ENCODE data around the gene FBXO34. TPM values are rescaled to one million over a fixed set of nuclear protein-coding genes. Genes with fewer than 3 reads are reported as not detected.

The FBXO34 gene
- total and polyA plus RNA-seq, 2 experiments from 2014 or later: 27.5 to 45.9 TPM

- WGBS (ENCODE audit: low lambda C conversion rate, missing lambda C conversion rate): 58% methylated on average over 6 of the region's 6 CpGs
- H3K4me2 ChIP-seq: no peak overlapping the region
- H3K27ac ChIP-seq: no peak overlapping the region
- H3K4me3 ChIP-seq: no peak overlapping the region
- no peaks in the 10 kb centered on the region for H4K20me1 ChIP-seq (ENCODE audit: insufficient read depth, poor library complexity, severe bottlenecking)
- no peaks in the 10 kb centered on the region for H3K27me3 ChIP-seq
- DNase-seq (ENCODE audit: low spot score): no peak
- no peaks in the 10 kb centered on the region for H3K9me3 ChIP-seq (ENCODE audit: low read depth)
- TF ChIP-seq EZH2phosphoT487 (IDR thresholded peaks at IDR 0.05; ENCODE audit: low read depth, severe bottlenecking, unreplicated experiment): no peak
- TF ChIP-seq CTCF (IDR thresholded peaks at IDR 0.05; ENCODE audit: poor library complexity): no peak
- no peak for TF ChIP-seq EZH2 (IDR thresholded peaks at IDR 0.05; ENCODE audit: borderline replicate concordance)
- no peaks in the 10 kb centered on the region for H3K4me1 ChIP-seq (ENCODE audit: insufficient read depth)
- H3K79me2 ChIP-seq: no peaks in the 10 kb centered on the region
- H2AFZ ChIP-seq: no peak overlapping the region
- H3K9me2 ChIP-seq (replicated peaks; ENCODE audit: insufficient read depth): no peaks in the 10 kb centered on the region
- no peaks in the 10 kb centered on the region for H3K36me3 ChIP-seq (replicated peaks; ENCODE audit: insufficient read depth, low read depth)
Observed at GRCh38 chr14:55256586-55256985, 14.6 kb upstream of the FBXO34 start.

GRCh38 chr14:55265197-55265596 is 6.0 kb upstream of the FBXO34 start:
- Histone ChIP-seq H3K9me2 (replicated peaks; ENCODE audit: insufficient read depth) (no peaks in the 10 kb centered on the region), H2AFZ (no peak overlapping the region), H3K4me2 (no peak overlapping the region), H3K4me1 (ENCODE audit: insufficient read depth) (peaks cover 9% of the 10 kb centered on the region), H3K36me3 (replicated peaks; ENCODE audit: insufficient read depth, low read depth) (no peaks in the 10 kb centered on the region), H3K27ac (no peak overlapping the region), H3K4me3 (no peak overlapping the region), H3K27me3 (no peaks in the 10 kb centered on the region), H3K9me3 (ENCODE audit: low read depth) (no peaks in the 10 kb centered on the region), H4K20me1 (ENCODE audit: insufficient read depth, poor library complexity, severe bottlenecking) (no peaks in the 10 kb centered on the region), H3K79me2 (no peaks in the 10 kb centered on the region)
- DNase-seq (ENCODE audit: low spot score): no peak
- TF ChIP-seq CTCF (IDR thresholded peaks at IDR 0.05; ENCODE audit: poor library complexity) (no peak), EZH2 (IDR thresholded peaks at IDR 0.05; ENCODE audit: borderline replicate concordance) (no peak), EZH2phosphoT487 (IDR thresholded peaks at IDR 0.05; ENCODE audit: low read depth, severe bottlenecking, unreplicated experiment) (no peak)
- 90% methylated on average over 4 of the region's 4 CpGs for WGBS (ENCODE audit: low lambda C conversion rate, missing lambda C conversion rate)

GRCh38 chr14:55267820-55268219 is 3.4 kb upstream of the FBXO34 start:
- H3K36me3 ChIP-seq (replicated peaks; ENCODE audit: insufficient read depth, low read depth): no peaks in the 10 kb centered on the region
- no peaks in the 10 kb centered on the region for H3K27me3 ChIP-seq
- H3K27ac ChIP-seq: no peak overlapping the region
- no peaks in the 10 kb centered on the region for H3K9me2 ChIP-seq (replicated peaks; ENCODE audit: insufficient read depth)
- H3K4me3 ChIP-seq: no peak overlapping the region
- H4K20me1 ChIP-seq (ENCODE audit: insufficient read depth, poor library complexity, severe bottlenecking): peaks cover 7% of the 10 kb centered on the region
- H3K79me2 ChIP-seq: peaks cover 12% of the 10 kb centered on the region
- H2AFZ ChIP-seq: no peak overlapping the region
- H3K4me2 ChIP-seq: no peak overlapping the region
- peaks cover 9% of the 10 kb centered on the region for H3K4me1 ChIP-seq (ENCODE audit: insufficient read depth)
- peak; percentile 26 for DNase-seq (ENCODE audit: low spot score)
- no peaks in the 10 kb centered on the region for H3K9me3 ChIP-seq (ENCODE audit: low read depth)
- TF ChIP-seq CTCF (IDR thresholded peaks at IDR 0.05; ENCODE audit: poor library complexity): no peak
- no peak for TF ChIP-seq EZH2phosphoT487 (IDR thresholded peaks at IDR 0.05; ENCODE audit: low read depth, severe bottlenecking, unreplicated experiment)
- no peak for TF ChIP-seq EZH2 (IDR thresholded peaks at IDR 0.05; ENCODE audit: borderline replicate concordance)
- WGBS (ENCODE audit: low lambda C conversion rate, missing lambda C conversion rate): 53% methylated on average over 3 of the region's 3 CpGs

Measured in hepatocyte (in vitro differentiated cells).